Measurements from ENCODE around the gene KLHL34.

KLHL34 gene

DNA sequence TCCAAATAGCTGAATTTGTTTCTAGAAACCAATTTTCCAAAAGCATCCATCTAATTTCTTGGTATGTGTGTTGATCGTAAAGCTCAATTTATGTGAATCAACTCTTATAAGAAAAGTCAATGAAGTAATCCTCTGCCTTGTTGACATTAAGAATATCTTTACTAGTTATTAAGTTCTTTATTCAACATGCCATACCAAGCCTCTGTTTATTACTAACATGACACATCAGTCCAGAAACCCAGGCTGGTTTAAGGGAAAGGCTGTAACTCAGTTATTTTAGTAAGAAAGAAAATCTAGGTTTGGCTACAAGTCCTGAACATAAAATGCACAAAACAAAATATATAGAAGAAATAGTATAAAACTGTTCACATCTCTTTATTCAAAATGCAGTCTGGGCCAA lies 48.0 kb downstream of the KLHL34 start:
- H3K9me3 Mint-ChIP-seq, result no peaks in the 10 kb centered on the region

DNA sequence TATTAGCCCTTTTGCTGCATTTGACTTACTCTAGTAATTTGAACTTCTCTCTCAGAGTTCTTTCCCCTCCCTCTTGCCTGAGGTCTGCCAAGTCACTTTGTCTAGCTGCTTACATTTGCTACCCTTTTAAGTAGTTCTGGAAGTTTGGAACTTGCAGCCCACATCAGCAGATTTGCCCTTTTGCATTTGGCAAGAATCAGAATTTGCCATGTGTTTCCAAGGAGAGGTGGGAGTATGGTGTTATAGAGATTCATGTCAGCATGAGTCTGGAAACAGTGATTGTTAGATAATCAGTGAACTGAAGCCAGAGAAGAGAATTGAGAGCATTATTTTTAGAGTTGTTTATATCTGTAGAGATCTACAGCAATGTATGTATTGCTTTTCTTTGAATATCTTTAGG lies 52.1 kb downstream of the KLHL34 start:
- Mint-ChIP-seq H3K27me3 (no peaks in the 10 kb centered on the region), H3K4me3 (no peak overlapping the region), H3K27ac (no peak overlapping the region), H3K9me3 (no peaks in the 10 kb centered on the region), H3K4me1 (no peaks in the 10 kb centered on the region), H3K36me3 (peaks cover 12% of the 10 kb centered on the region)

More for the DNA sequence above, 48.0 kb downstream of the KLHL34 start:
- Mint-ChIP-seq H3K36me3 (peaks cover 12% of the 10 kb centered on the region), H3K4me3 (no peak overlapping the region), H3K27me3 (no peaks in the 10 kb centered on the region), H3K27ac (no peak overlapping the region), H3K4me1 (no peaks in the 10 kb centered on the region)

All from activated naive CD4-positive, alpha-beta T cell treated with anti-CD3 and anti-CD28 coated beads, Interleukin-2, amount 50 U/mL, for 24 hours (primary cell).